ENCODE measurements around the gene RBFOX2.

Gene RBFOX2

GRCh38 chr22:35838855-35839576 lies 189.6 kb downstream of the RBFOX2 start:
- Mint-ChIP-seq H3K4me3 (peak overlapping the region; percentile 96), H3K27me3 (ENCODE audit: low read depth, poor library complexity) (no peaks in the 10 kb centered on the region), H3K27ac (peak overlapping the region; percentile 96), H3K36me3 (ENCODE audit: low read depth) (no peaks in the 10 kb centered on the region), H3K9me3 (no peaks in the 10 kb centered on the region), H3K4me1 (peaks cover 89% of the 10 kb centered on the region)
- no peak for TF ChIP-seq CTCF (IDR thresholded peaks at IDR 0.05)
- peak; percentile 11 for DNase-seq

- peak overlapping the region; percentile 96 for H3K4me3 Mint-ChIP-seq
- H3K36me3 Mint-ChIP-seq (ENCODE audit: low read depth) = peaks cover 13% of the 10 kb centered on the region
- no peaks in the 10 kb centered on the region for H3K9me3 Mint-ChIP-seq
- DNase-seq = no peak
- no peak for TF ChIP-seq CTCF (IDR thresholded peaks at IDR 0.05)
- H3K27me3 Mint-ChIP-seq (ENCODE audit: low read depth, poor library complexity) = no peaks in the 10 kb centered on the region
- peak overlapping the region; percentile 14 for H3K27ac Mint-ChIP-seq
- peaks cover 71% of the 10 kb centered on the region for H3K4me1 Mint-ChIP-seq
These were observed 191.4 kb downstream of the RBFOX2 start for GRCh38 chr22:35837101-35837727.

- peak overlapping the region; percentile 94 for H3K27ac Mint-ChIP-seq
- no peaks in the 10 kb centered on the region for H3K27me3 Mint-ChIP-seq (ENCODE audit: low read depth, poor library complexity)
- no peaks in the 10 kb centered on the region for H3K9me3 Mint-ChIP-seq
- H3K4me1 Mint-ChIP-seq = peaks cover 64% of the 10 kb centered on the region
- peaks cover 20% of the 10 kb centered on the region for H3K36me3 Mint-ChIP-seq (ENCODE audit: low read depth)
- TF ChIP-seq CTCF (IDR thresholded peaks at IDR 0.05) = no peak
- peak overlapping the region; percentile 96 for H3K4me3 Mint-ChIP-seq
- DNase-seq = no peak
These were observed 192.5 kb downstream of the RBFOX2 start for GRCh38 chr22:35835998-35836691.

- Mint-ChIP-seq H3K9me3 (no peaks in the 10 kb centered on the region), H3K4me1 (peaks cover 60% of the 10 kb centered on the region), H3K36me3 (ENCODE audit: low read depth) (peaks cover 25% of the 10 kb centered on the region), H3K27ac (peak overlapping the region; percentile 94), H3K4me3 (peak overlapping the region; percentile 96), H3K27me3 (ENCODE audit: low read depth, poor library complexity) (no peaks in the 10 kb centered on the region)
- no peak for TF ChIP-seq CTCF (IDR thresholded peaks at IDR 0.05)
- DNase-seq = no peak
These were observed 193.2 kb downstream of the RBFOX2 start for GRCh38 chr22:35835267-35835997.

GRCh38 chr22:35834061-35834460 lies 194.6 kb downstream of the RBFOX2 start:
- DNase-seq = no peak
- Mint-ChIP-seq H3K27ac (peak overlapping the region; percentile 62), H3K36me3 (ENCODE audit: low read depth) (peaks cover 39% of the 10 kb centered on the region), H3K4me3 (peak overlapping the region; percentile 96), H3K9me3 (no peaks in the 10 kb centered on the region), H3K27me3 (ENCODE audit: low read depth, poor library complexity) (no peaks in the 10 kb centered on the region), H3K4me1 (peaks cover 48% of the 10 kb centered on the region)
- TF ChIP-seq CTCF (IDR thresholded peaks at IDR 0.05) = no peak

Measured in nephron progenitor cell (in vitro differentiated cells).